Fibroblast of lung (primary cell): ENCODE measurements around the gene OCA2. TPM values are rescaled to one million over a fixed set of nuclear protein-coding genes. Genes with fewer than 3 reads are reported as not detected.

Experiments
- DNase-seq, 2 donors: peaks; one replicate each; pipeline versions ENCODE4 v3.0.0 to v3.0.0-alpha.2; 2010; ENCODE audit warnings: low read depth in 2 of 2
- H2AFZ ChIP-seq: 2 replicates; pipeline ENCODE4 v1.5.1; 2012; ENCODE audit warnings: low read length, control low read depth, inconsistent platforms
- H3K27ac ChIP-seq: 2 replicates; pipeline ENCODE4 v1.5.1; 2011; ENCODE audit warnings: low read length, control low read depth; ENCODE audit not compliant: insufficient read depth
- H3K27me3 ChIP-seq: 2 replicates; pipeline ENCODE4 v1.5.1; 2011; ENCODE audit warnings: mild to moderate bottlenecking, low read length; ENCODE audit not compliant: control insufficient read depth, insufficient read depth
- H3K36me3 ChIP-seq: 2 replicates; pipeline ENCODE4 v1.5.1; 2011; ENCODE audit warnings: low read length; ENCODE audit not compliant: control insufficient read depth, insufficient read depth
- H3K4me1 ChIP-seq: 2 replicates; pipeline ENCODE4 v1.5.1; 2011; ENCODE audit warnings: low read length; ENCODE audit not compliant: control insufficient read depth, insufficient read depth; ENCODE audit errors: extremely low read depth
- H3K4me2 ChIP-seq: 2 replicates; pipeline ENCODE4 v1.5.1; 2011; ENCODE audit warnings: low read length, control low read depth; ENCODE audit not compliant: insufficient read depth; ENCODE audit errors: extremely low read depth
- H3K4me3 ChIP-seq, 4 experiments: fragments of 200-600 bp in 1 of 4; sonication (generic) in 1 of 4; replicated peaks in 1 of 4; 2 replicates each; pipeline ENCODE4 v1.5.1; 2011 to 2016; ENCODE audit warnings: low read length in 4 of 4, low read depth in 3 of 4, mild to moderate bottlenecking in 3 of 4, control low read depth in 2 of 4, inconsistent platforms in 1 of 4, mixed read lengths in 1 of 4; ENCODE audit not compliant: insufficient read depth in 1 of 4; ENCODE audit errors: control extremely low read depth in 1 of 4
- H3K79me2 ChIP-seq: 2 replicates; pipeline ENCODE4 v1.5.1; 2012; ENCODE audit warnings: mild to moderate bottlenecking, low read length, inconsistent platforms; ENCODE audit not compliant: control insufficient read depth, insufficient read depth
- H3K9ac ChIP-seq: 2 replicates; pipeline ENCODE4 v1.5.1; 2011; ENCODE audit warnings: mild to moderate bottlenecking, low read length, control low read depth; ENCODE audit not compliant: insufficient read depth
- H3K9me3 ChIP-seq: 2 replicates; pipeline ENCODE4 v1.5.1; 2012; ENCODE audit warnings: low read depth, low read length; ENCODE audit not compliant: control insufficient read depth, insufficient read depth
- H4K20me1 ChIP-seq: 2 replicates; pipeline ENCODE4 v1.5.1; 2011; ENCODE audit warnings: low read length; ENCODE audit not compliant: control insufficient read depth, insufficient read depth; ENCODE audit errors: extremely low read depth
- EZH2 ChIP-seq: IDR thresholded peaks from 2 replicates; pipeline ENCODE4 v1.5.1; 2012; ENCODE audit warnings: low read length, control low read depth, mild to moderate bottlenecking; ENCODE audit errors: missing control alignments
- polyA plus RNA-seq, 2 donors: library from polyadenylated mRNA; depleted of rRNA in 1 of 2; stranded (reverse) in 1 of 2; unstranded in 1 of 2; fragments of >200 nt; gene quantifications; 2 replicates each; pipeline ENCODE4 v1.2.1, GENCODE V29; 2011 to 2012; ENCODE audit warnings: missing spikeins in 1 of 2
- total RNA-seq: library from RNA; depleted of rRNA; stranded (reverse); fragments of >200 nt; gene quantifications from 2 replicates; pipeline ENCODE4 v1.2.1, GENCODE V29; 2014
- TF ChIP-seq, protein P1 (sequence below), 2 donors: IDR thresholded peaks in 1 of 2; conservative IDR thresholded peaks in 1 of 2; 1 replicate in 1 of 2; 2 replicates in 1 of 2; pipeline ENCODE4 v1.5.1; 2011 to 2012; ENCODE audit warnings: low read length in 2 of 2, control low read depth in 1 of 2, inconsistent platforms in 1 of 2, low read depth in 1 of 2, mild to moderate bottlenecking in 1 of 2

The OCA2 gene
- total and polyA plus RNA-seq, 2 donors (not counting 1 experiment from before 2014, with no cell fraction given) = not detected

DNA sequence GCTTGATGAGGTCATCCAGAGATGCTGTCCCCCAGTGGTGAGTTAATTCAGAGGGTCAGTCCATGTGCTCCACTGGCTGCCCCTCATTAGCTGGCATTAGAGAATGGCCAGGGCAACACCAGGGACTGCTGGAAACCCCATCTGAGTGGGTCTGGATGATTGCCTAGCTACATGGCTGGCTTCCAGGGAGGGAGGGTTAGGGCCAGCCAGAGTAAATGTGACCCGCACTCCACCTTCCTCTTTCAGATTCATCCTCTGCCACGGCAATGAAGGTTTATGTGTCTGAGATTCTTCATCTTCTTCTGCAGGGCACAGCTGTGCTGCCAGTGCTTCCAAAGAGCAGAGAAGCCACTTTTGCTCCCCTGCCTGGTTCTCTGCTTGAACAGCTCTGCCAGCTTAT lies 391.9 kb downstream of the OCA2 start:
- H3K27ac ChIP-seq = no peak overlapping the region
- no peaks in the 10 kb centered on the region for H4K20me1 ChIP-seq
- no peak overlapping the region for H3K4me3 ChIP-seq
- no peaks in the 10 kb centered on the region for H3K79me2 ChIP-seq
- H3K4me1 ChIP-seq = no peaks in the 10 kb centered on the region
- H3K27me3 ChIP-seq = no peaks in the 10 kb centered on the region
- no peak overlapping the region for H3K4me2 ChIP-seq
- H3K9me3 ChIP-seq = no peaks in the 10 kb centered on the region
- no peak overlapping the region for H2AFZ ChIP-seq
- H3K36me3 ChIP-seq = no peaks in the 10 kb centered on the region
- H3K9ac ChIP-seq = no peak overlapping the region
- TF ChIP-seq EZH2 = no peak
- TF ChIP-seq, protein P1, sequence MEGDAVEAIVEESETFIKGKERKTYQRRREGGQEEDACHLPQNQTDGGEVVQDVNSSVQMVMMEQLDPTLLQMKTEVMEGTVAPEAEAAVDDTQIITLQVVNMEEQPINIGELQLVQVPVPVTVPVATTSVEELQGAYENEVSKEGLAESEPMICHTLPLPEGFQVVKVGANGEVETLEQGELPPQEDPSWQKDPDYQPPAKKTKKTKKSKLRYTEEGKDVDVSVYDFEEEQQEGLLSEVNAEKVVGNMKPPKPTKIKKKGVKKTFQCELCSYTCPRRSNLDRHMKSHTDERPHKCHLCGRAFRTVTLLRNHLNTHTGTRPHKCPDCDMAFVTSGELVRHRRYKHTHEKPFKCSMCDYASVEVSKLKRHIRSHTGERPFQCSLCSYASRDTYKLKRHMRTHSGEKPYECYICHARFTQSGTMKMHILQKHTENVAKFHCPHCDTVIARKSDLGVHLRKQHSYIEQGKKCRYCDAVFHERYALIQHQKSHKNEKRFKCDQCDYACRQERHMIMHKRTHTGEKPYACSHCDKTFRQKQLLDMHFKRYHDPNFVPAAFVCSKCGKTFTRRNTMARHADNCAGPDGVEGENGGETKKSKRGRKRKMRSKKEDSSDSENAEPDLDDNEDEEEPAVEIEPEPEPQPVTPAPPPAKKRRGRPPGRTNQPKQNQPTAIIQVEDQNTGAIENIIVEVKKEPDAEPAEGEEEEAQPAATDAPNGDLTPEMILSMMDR (conservative IDR thresholded peaks at IDR 0.05 in 1 of 2, IDR thresholded peaks at IDR 0.05 in 1 of 2; ENCODE audit: low read depth in 1 of 2, low read length in 2 of 2) = no peak
- no peak for DNase-seq

DNA sequence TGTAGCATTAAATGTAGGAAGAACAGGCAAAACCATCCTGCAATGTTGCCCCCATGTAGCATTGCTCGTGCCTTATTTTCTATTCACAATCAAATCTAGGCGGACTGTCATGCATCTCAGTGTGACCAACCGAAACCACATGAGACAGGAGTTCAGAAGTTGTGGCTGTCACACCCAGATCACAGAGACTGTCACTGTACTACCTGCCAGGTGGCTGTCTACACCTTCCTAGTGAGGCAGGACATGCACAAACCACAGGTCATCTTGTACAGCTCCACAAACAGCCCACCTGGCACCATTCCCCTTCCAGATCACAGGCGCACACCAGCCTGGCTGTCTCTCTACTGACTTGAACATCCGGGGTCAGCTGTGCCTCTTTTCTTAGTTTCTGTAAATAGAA lies 392.8 kb downstream of the OCA2 start:
- DNase-seq = no peak

DNA sequence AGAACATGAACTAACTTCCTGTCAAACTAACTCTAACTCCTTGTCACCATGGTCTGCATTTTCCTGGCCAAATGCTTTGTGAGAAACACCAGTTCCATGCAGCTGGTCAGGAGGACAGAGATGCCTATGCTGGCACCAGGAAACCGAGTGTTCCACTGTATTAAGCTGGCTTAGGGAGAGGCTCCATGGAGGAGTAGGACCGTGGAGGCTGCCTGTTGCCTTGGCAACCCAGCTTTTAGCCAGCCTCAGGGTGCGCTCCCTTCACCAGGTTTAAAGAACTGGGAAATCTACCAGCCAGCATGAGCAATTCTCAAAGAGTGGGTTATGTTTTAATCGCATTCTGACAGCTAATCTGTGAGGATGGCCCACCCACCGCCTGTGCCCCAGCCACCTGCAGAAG lies 394.1 kb downstream of the OCA2 start:
- TF ChIP-seq, protein P1 (conservative IDR thresholded peaks at IDR 0.05 in 1 of 2, IDR thresholded peaks at IDR 0.05 in 1 of 2; ENCODE audit: low read depth in 1 of 2, low read length in 2 of 2) = no peak
- TF ChIP-seq EZH2 = no peak
- H3K9ac ChIP-seq = no peak overlapping the region
- no peaks in the 10 kb centered on the region for H3K79me2 ChIP-seq
- no peaks in the 10 kb centered on the region for H3K9me3 ChIP-seq
- H3K27ac ChIP-seq = no peak overlapping the region
- H2AFZ ChIP-seq = no peak overlapping the region
- no peak overlapping the region for H3K4me3 ChIP-seq
- H3K36me3 ChIP-seq = no peaks in the 10 kb centered on the region
- H4K20me1 ChIP-seq = no peaks in the 10 kb centered on the region
- no peaks in the 10 kb centered on the region for H3K4me1 ChIP-seq
- H3K27me3 ChIP-seq = no peaks in the 10 kb centered on the region
- no peak overlapping the region for H3K4me2 ChIP-seq
- no peak for DNase-seq

More for the DNA sequence above, 392.8 kb downstream of the OCA2 start:
- no peak for TF ChIP-seq EZH2
- TF ChIP-seq, protein P1 (conservative IDR thresholded peaks at IDR 0.05 in 1 of 2, IDR thresholded peaks at IDR 0.05 in 1 of 2; ENCODE audit: low read depth in 1 of 2, low read length in 2 of 2) = no peak
- no peak overlapping the region for H3K4me2 ChIP-seq
- H3K27me3 ChIP-seq = no peaks in the 10 kb centered on the region
- H3K4me1 ChIP-seq = no peaks in the 10 kb centered on the region
- H2AFZ ChIP-seq = no peak overlapping the region
- no peak overlapping the region for H3K9ac ChIP-seq
- H3K79me2 ChIP-seq = no peaks in the 10 kb centered on the region
- H3K9me3 ChIP-seq = no peaks in the 10 kb centered on the region
- no peaks in the 10 kb centered on the region for H3K36me3 ChIP-seq
- H3K27ac ChIP-seq = no peak overlapping the region
- H4K20me1 ChIP-seq = no peaks in the 10 kb centered on the region
- no peak overlapping the region for H3K4me3 ChIP-seq

Other genes with a start within 250 kb of the OCA2 start
- 37.0 and 55.8 TPM in 2 replicates for gene HERC2, start 222.9 kb upstream of the OCA2 start, total RNA-seq
- gene HERC2, start 222.9 kb upstream of the OCA2 start, polyA plus RNA-seq = 12.4 and 16.7 TPM in 2 replicates